Loucy (cell line): Measurements from ENCODE around the gene TM2D3.

Experiments
- H2AFZ ChIP-seq: fragments of 200-600 bp; sonication (generic); 2 replicates; pipeline ENCODE4 v1.6.0; 2016; ENCODE audit warnings: antibody characterized with exemption, mild to moderate bottlenecking, low read length, moderate library complexity
- H3F3A ChIP-seq: fragments of 200-600 bp; 2 replicates; pipeline ENCODE4 v1.6.0; 2016; ENCODE audit warnings: antibody characterized with exemption, low read depth, mild to moderate bottlenecking
- H3K27me3 ChIP-seq: fragments of 200-600 bp; sonication (generic); 2 replicates; pipeline ENCODE4 v1.6.1; 2014; ENCODE audit warnings: low read length, mild to moderate bottlenecking; ENCODE audit not compliant: insufficient read depth, poor library complexity, severe bottlenecking
- H3K36me3 ChIP-seq: fragments of 200-600 bp; sonication (generic); 2 replicates; pipeline ENCODE4 v1.6.1; 2016; ENCODE audit warnings: low read length; ENCODE audit not compliant: insufficient read depth
- H3K4me1 ChIP-seq: fragments of 200-600 bp; sonication (generic); 2 replicates; pipeline ENCODE4 v1.5.1; 2014; ENCODE audit warnings: low read length, mild to moderate bottlenecking; ENCODE audit not compliant: insufficient read depth, poor library complexity, severe bottlenecking
- H3K4me2 ChIP-seq: fragments of 200-600 bp; sonication (generic); 2 replicates; pipeline ENCODE4 v1.6.0; 2014; ENCODE audit warnings: antibody characterized with exemption, low read length, low read depth, mild to moderate bottlenecking; ENCODE audit not compliant: poor library complexity, severe bottlenecking
- H3K4me3 ChIP-seq: fragments of 200-600 bp; sonication (generic); 2 replicates; pipeline ENCODE4 v1.5.1; 2014; ENCODE audit warnings: low read length, mild to moderate bottlenecking, mixed read lengths; ENCODE audit not compliant: poor library complexity, severe bottlenecking
- H3K79me2 ChIP-seq: fragments of 200-600 bp; sonication (generic); 2 replicates; pipeline ENCODE4 v1.6.1; 2014; ENCODE audit warnings: low read length; ENCODE audit not compliant: insufficient read depth
- H3K9ac ChIP-seq: fragments of 200-600 bp; sonication (generic); 2 replicates; pipeline ENCODE4 v1.6.0; 2014; ENCODE audit warnings: mild to moderate bottlenecking, low read depth, low read length, moderate library complexity; ENCODE audit not compliant: poor library complexity, severe bottlenecking
- H3K9me2 ChIP-seq: fragments of 200-600 bp; sonication (generic); replicated peaks from 2 replicates; pipeline ENCODE4 v1.6.1; 2016; ENCODE audit warnings: low read depth, low read length, mixed read lengths
- H3K9me3 ChIP-seq: fragments of 200-600 bp; sonication (generic); 2 replicates; pipeline ENCODE4 v1.6.1; 2014; ENCODE audit warnings: mild to moderate bottlenecking, antibody characterized with exemption, low read length, low read depth; ENCODE audit not compliant: insufficient read depth
- H4K20me1 ChIP-seq: fragments of 200-600 bp; sonication (generic); 2 replicates; pipeline ENCODE4 v1.6.0; 2014; ENCODE audit warnings: antibody characterized with exemption, low read length, mild to moderate bottlenecking; ENCODE audit not compliant: insufficient read depth, poor library complexity, severe bottlenecking
- CTCF ChIP-seq: fragments of 200-600 bp; sonication (generic); conservative IDR thresholded peaks from 2 replicates; pipeline ENCODE4 v1.5.1; 2014; ENCODE audit warnings: mild to moderate bottlenecking, antibody characterized with exemption, low read length
- EZH2phosphoT487 ChIP-seq: fragments of 200-600 bp; IDR thresholded peaks from 2 replicates; pipeline ENCODE4 v1.6.1; 2018; ENCODE audit warnings: antibody characterized with exemption, mild to moderate bottlenecking, moderate library complexity, borderline replicate concordance

Gene TM2D3

GRCh38 chr15:101637919-101638318, 14.3 kb downstream of the TM2D3 start:
- H3K27me3 ChIP-seq, result no peaks in the 10 kb centered on the region
- peaks cover 21% of the 10 kb centered on the region for H3K4me1 ChIP-seq
- H3K4me2 ChIP-seq, result no peak overlapping the region
- H3K4me3 ChIP-seq, result no peak overlapping the region
- H3K79me2 ChIP-seq, result no peaks in the 10 kb centered on the region
- no peak overlapping the region for H2AFZ ChIP-seq
- H3K36me3 ChIP-seq, result peaks cover 8% of the 10 kb centered on the region; the same call in 1 of the 2 replicates
- no peak for TF ChIP-seq EZH2phosphoT487
- TF ChIP-seq CTCF, result no peak
- no peaks in the 10 kb centered on the region; the same call in 1 of the 2 replicates for H3F3A ChIP-seq
- H3K9me2 ChIP-seq, result no peaks in the 10 kb centered on the region
- H3K9me3 ChIP-seq, result no peaks in the 10 kb centered on the region
- no peak overlapping the region for H3K9ac ChIP-seq
- peaks cover 18% of the 10 kb centered on the region for H4K20me1 ChIP-seq

- Histone ChIP-seq H3K9ac (no peak overlapping the region), H3K4me2 (no peak overlapping the region), H2AFZ (no peak overlapping the region), H3K4me1 (peaks cover 18% of the 10 kb centered on the region), H4K20me1 (peaks cover 17% of the 10 kb centered on the region), H3K79me2 (no peaks in the 10 kb centered on the region), H3K27me3 (no peaks in the 10 kb centered on the region), H3K4me3 (no peak overlapping the region), H3F3A (no peaks in the 10 kb centered on the region; the same call in 1 of the 2 replicates), H3K36me3 (peaks cover 8% of the 10 kb centered on the region; the same call in 1 of the 2 replicates), H3K9me2 (no peaks in the 10 kb centered on the region), H3K9me3 (no peaks in the 10 kb centered on the region)
- TF ChIP-seq CTCF, result no peak
- no peak for TF ChIP-seq EZH2phosphoT487
These were observed 14.7 kb downstream of the TM2D3 start for GRCh38 chr15:101637516-101637915.

- no peak overlapping the region for H3K4me2 ChIP-seq
- peaks cover 8% of the 10 kb centered on the region; the same call in 1 of the 2 replicates for H3K36me3 ChIP-seq
- H3K9me2 ChIP-seq, result no peaks in the 10 kb centered on the region
- TF ChIP-seq EZH2phosphoT487, result no peak
- TF ChIP-seq CTCF, result no peak
- H3K4me3 ChIP-seq, result no peak overlapping the region
- H3K9ac ChIP-seq, result no peak overlapping the region
- peaks cover 13% of the 10 kb centered on the region for H4K20me1 ChIP-seq
- H2AFZ ChIP-seq, result no peak overlapping the region
- H3K27me3 ChIP-seq, result no peaks in the 10 kb centered on the region
- H3K9me3 ChIP-seq, result no peaks in the 10 kb centered on the region
- no peaks in the 10 kb centered on the region for H3K79me2 ChIP-seq
- H3K4me1 ChIP-seq, result peaks cover 13% of the 10 kb centered on the region
- H3F3A ChIP-seq, result no peaks in the 10 kb centered on the region; the same call in 1 of the 2 replicates
These were observed 15.1 kb downstream of the TM2D3 start for GRCh38 chr15:101637038-101637437.
